LNCAP (cell line): Measurements from ENCODE around the gene GALNT2.

Source experiments
- CTCF ChIP-seq: fragments of 450-650 bp; IDR thresholded peaks from 2 replicates; pipeline ENCODE4 v1.5.1; 2017; ENCODE audit warnings: mild to moderate bottlenecking

Gene GALNT2

GRCh38 chr1:230271300-230272035 lies 204.4 kb downstream of the GALNT2 start:
- TF ChIP-seq CTCF: no peak

GRCh38 chr1:230272557-230272956 lies 205.5 kb downstream of the GALNT2 start:
- TF ChIP-seq CTCF: no peak

DNA sequence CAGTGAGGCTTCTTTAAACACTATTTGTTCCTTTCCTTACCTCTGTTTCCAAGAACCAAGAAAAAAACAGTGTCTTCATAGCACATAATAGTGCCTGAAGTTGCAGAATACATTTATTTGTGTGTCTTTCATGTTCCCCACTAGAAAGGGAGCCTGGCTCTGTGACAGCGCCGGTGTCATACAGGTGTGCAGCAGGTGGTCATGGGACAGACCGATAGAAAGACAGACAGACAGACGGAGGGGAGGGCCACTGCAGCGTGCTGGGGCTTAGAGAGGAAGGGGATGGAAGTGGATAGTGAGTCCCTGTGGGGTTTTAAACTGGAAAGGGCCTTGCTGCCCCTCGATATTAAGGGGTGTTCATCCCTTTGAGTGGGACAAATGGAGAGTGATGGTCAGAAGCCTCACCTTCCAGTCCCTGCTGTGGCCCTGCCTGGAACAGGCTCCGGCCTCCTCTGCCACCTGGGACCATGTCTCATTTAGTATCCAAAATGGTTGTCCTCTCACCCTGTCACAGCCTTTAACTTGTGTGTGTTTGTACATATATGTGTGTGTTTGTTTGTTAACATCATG lies 206.2 kb downstream of the GALNT2 start:
- TF ChIP-seq CTCF: no peak

GRCh38 chr1:230274254-230274653 lies 207.2 kb downstream of the GALNT2 start:
- TF ChIP-seq CTCF: no peak

GRCh38 chr1:230276401-230276800 lies 209.4 kb downstream of the GALNT2 start:
- no peak for TF ChIP-seq CTCF

GRCh38 chr1:230277201-230278025 lies 210.4 kb downstream of the GALNT2 start:
- no peak for TF ChIP-seq CTCF

DNA sequence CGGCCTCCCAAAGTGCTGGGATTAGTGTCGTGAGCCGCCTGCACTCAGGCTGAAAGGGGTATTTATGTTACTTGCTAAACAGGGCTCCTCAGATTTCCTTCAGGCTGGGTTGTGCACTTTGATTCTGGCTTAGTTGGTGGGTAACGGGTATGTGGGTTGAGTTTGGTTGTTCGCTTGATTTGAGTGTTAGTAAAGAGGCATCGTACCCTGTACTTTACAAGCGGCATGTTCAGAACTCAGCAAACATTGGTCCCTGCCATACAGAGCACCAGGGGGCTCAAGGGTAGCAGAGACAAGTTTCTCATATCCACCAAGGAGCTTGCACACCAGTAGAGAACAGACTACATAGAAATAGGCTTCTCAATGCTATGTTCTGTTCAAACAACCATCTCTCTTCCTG lies 211.3 kb downstream of the GALNT2 start:
- no peak for TF ChIP-seq CTCF
